HG03039 (cell line): ENCODE data around the gene CCDC86.

Source experiments
- ATAC-seq: cut with Tn5 transposase; IDR thresholded peaks from one replicate; pipeline ENCODE4 v1.9.1; 2021; ENCODE audit warnings: mild to moderate bottlenecking, moderate library complexity; ENCODE audit not compliant: unreplicated experiment

CCDC86 gene

GRCh38 chr11:60887556-60887955, 45.6 kb downstream of the CCDC86 start:
- no peak for ATAC-seq

- no peak for ATAC-seq
These were observed 48.0 kb downstream of the CCDC86 start for GRCh38 chr11:60889869-60890311.

GRCh38 chr11:60890696-60891095, 48.8 kb downstream of the CCDC86 start:
- ATAC-seq: no peak

GRCh38 chr11:60891103-60891741, 49.3 kb downstream of the CCDC86 start:
- no peak for ATAC-seq

- ATAC-seq: no peak
These were observed 53.8 kb downstream of the CCDC86 start for GRCh38 chr11:60895687-60896086.

- ATAC-seq: no peak
These were observed 55.6 kb downstream of the CCDC86 start for GRCh38 chr11:60897496-60897895.

- no peak for ATAC-seq
These were observed 57.4 kb downstream of the CCDC86 start for GRCh38 chr11:60899046-60899936.

- ATAC-seq: no peak
These were observed 58.1 kb downstream of the CCDC86 start for GRCh38 chr11:60899977-60900376.
